DOHH2 (cell line): ENCODE measurements around the gene DGKB.

ENCODE experiments used
- EZH2phosphoT487 ChIP-seq: fragments of 200-600 bp; sonication (generic); IDR thresholded peaks from 2 replicates; pipeline ENCODE4 v1.6.1; 2017; ENCODE audit warnings: borderline replicate concordance, mild to moderate bottlenecking, antibody characterized with exemption, low read length, moderate library complexity, mixed read lengths
- TF ChIP-seq, protein P1 (sequence below): fragments of 200-600 bp; sonication (generic); IDR thresholded peaks from one replicate; pipeline ENCODE4 v1.5.1; 2014; ENCODE audit warnings: antibody characterized with exemption, mild to moderate bottlenecking, low read depth, low read length; ENCODE audit not compliant: poor library complexity, severe bottlenecking

DNA sequence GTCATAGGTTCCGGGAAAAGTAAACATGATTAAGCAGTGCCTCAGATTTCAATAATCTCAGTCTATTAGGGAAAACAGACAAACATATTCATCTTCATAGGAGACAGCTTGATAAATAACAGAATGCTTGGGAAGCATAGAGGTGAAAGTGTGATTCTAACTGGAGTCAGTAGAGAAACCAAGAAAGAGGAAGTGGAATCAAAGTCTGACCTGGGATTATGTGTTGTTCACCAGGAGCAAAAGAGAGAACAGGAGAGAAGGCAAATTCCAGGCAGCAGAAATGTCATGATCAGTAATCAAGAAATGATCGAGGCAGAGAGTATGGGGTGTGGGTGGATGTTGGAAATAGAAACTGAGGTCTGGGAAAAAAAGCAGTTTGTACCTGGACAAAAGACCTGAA lies 43.7 kb downstream of the DGKB start:
- TF ChIP-seq, protein P1, sequence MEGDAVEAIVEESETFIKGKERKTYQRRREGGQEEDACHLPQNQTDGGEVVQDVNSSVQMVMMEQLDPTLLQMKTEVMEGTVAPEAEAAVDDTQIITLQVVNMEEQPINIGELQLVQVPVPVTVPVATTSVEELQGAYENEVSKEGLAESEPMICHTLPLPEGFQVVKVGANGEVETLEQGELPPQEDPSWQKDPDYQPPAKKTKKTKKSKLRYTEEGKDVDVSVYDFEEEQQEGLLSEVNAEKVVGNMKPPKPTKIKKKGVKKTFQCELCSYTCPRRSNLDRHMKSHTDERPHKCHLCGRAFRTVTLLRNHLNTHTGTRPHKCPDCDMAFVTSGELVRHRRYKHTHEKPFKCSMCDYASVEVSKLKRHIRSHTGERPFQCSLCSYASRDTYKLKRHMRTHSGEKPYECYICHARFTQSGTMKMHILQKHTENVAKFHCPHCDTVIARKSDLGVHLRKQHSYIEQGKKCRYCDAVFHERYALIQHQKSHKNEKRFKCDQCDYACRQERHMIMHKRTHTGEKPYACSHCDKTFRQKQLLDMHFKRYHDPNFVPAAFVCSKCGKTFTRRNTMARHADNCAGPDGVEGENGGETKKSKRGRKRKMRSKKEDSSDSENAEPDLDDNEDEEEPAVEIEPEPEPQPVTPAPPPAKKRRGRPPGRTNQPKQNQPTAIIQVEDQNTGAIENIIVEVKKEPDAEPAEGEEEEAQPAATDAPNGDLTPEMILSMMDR = no peak
- no peak for TF ChIP-seq EZH2phosphoT487
